ENCODE results near the gene CCNQ.

Gene CCNQ

GRCh38 chrX:153590961-153591956 lies 7.7 kb downstream of the CCNQ start:
- Mint-ChIP-seq H3K36me3 (peaks cover 31% of the 10 kb centered on the region), H3K4me3 (no peak overlapping the region), H3K4me1 (no peaks in the 10 kb centered on the region), H3K27me3 (no peaks in the 10 kb centered on the region), H3K27ac (no peak overlapping the region), H3K9me3 (no peaks in the 10 kb centered on the region)
- DNase-seq, result no peak
- CTCF ChIA-PET, result no interaction called here

- Mint-ChIP-seq H3K36me3 (peaks cover 28% of the 10 kb centered on the region), H3K4me1 (peaks cover 3% of the 10 kb centered on the region), H3K4me3 (no peak overlapping the region), H3K27ac (no peak overlapping the region), H3K9me3 (no peaks in the 10 kb centered on the region), H3K27me3 (no peaks in the 10 kb centered on the region)
- CTCF ChIA-PET, result no interaction called here
- DNase-seq, result no peak
Observed at GRCh38 chrX:153588782-153589446, 10.0 kb downstream of the CCNQ start.

- Mint-ChIP-seq H3K36me3 (peaks cover 29% of the 10 kb centered on the region), H3K9me3 (no peaks in the 10 kb centered on the region), H3K27ac (no peak overlapping the region), H3K27me3 (no peaks in the 10 kb centered on the region), H3K4me1 (peaks cover 10% of the 10 kb centered on the region), H3K4me3 (no peak overlapping the region)
- DNase-seq, result no peak
- CTCF ChIA-PET, result no interaction called here
Observed at GRCh38 chrX:153588021-153588781, 10.7 kb downstream of the CCNQ start.

GRCh38 chrX:153587342-153587741 lies 11.6 kb downstream of the CCNQ start:
- Mint-ChIP-seq H3K9me3 (no peaks in the 10 kb centered on the region), H3K36me3 (peaks cover 25% of the 10 kb centered on the region), H3K27ac (no peak overlapping the region), H3K4me3 (no peak overlapping the region), H3K27me3 (no peaks in the 10 kb centered on the region), H3K4me1 (peaks cover 19% of the 10 kb centered on the region)
- CTCF ChIA-PET, result interaction anchor here (1.0 kb wide), 1 partner anchor 48 kb away, joined by 3 read pairs; no protein-coding TSS in a partner anchor
- no peak for DNase-seq

GRCh38 chrX:153585827-153586226 lies 13.1 kb downstream of the CCNQ start:
- H3K4me3 Mint-ChIP-seq, result no peak overlapping the region
- no peaks in the 10 kb centered on the region for H3K9me3 Mint-ChIP-seq
- no peak overlapping the region for H3K27ac Mint-ChIP-seq
- CTCF ChIA-PET, result no interaction called here
- DNase-seq, result no peak
- H3K27me3 Mint-ChIP-seq, result no peaks in the 10 kb centered on the region
- H3K4me1 Mint-ChIP-seq, result peaks cover 22% of the 10 kb centered on the region
- peaks cover 25% of the 10 kb centered on the region for H3K36me3 Mint-ChIP-seq

GRCh38 chrX:153583433-153583832 lies 15.5 kb downstream of the CCNQ start:
- no peak for DNase-seq
- H3K27me3 Mint-ChIP-seq, result no peaks in the 10 kb centered on the region
- peaks cover 22% of the 10 kb centered on the region for H3K36me3 Mint-ChIP-seq
- no peak overlapping the region for H3K4me3 Mint-ChIP-seq
- no peak overlapping the region for H3K27ac Mint-ChIP-seq
- H3K4me1 Mint-ChIP-seq, result peaks cover 29% of the 10 kb centered on the region
- CTCF ChIA-PET, result no interaction called here
- H3K9me3 Mint-ChIP-seq, result no peaks in the 10 kb centered on the region

GRCh38 chrX:153582896-153583295 lies 16.0 kb downstream of the CCNQ start:
- Mint-ChIP-seq H3K36me3 (peaks cover 16% of the 10 kb centered on the region), H3K4me1 (peaks cover 29% of the 10 kb centered on the region), H3K27ac (peak overlapping the region; percentile 71), H3K9me3 (no peaks in the 10 kb centered on the region), H3K27me3 (no peaks in the 10 kb centered on the region), H3K4me3 (peak overlapping the region; percentile 47)
- CTCF ChIA-PET, result no interaction called here
- peak; percentile 76 for DNase-seq

GRCh38 chrX:153580700-153581386 lies 18.1 kb downstream of the CCNQ start:
- Mint-ChIP-seq H3K27ac (no peak overlapping the region), H3K36me3 (peaks cover 4% of the 10 kb centered on the region), H3K27me3 (no peaks in the 10 kb centered on the region), H3K4me3 (no peak overlapping the region), H3K9me3 (no peaks in the 10 kb centered on the region), H3K4me1 (peaks cover 29% of the 10 kb centered on the region)
- CTCF ChIA-PET, result no interaction called here
- peak; percentile 41 for DNase-seq

- no peak overlapping the region for H3K27ac Mint-ChIP-seq
- CTCF ChIA-PET, result interaction anchor here (1.1 kb wide), 1 partner anchor 24 kb away, joined by 3 read pairs; no protein-coding TSS in a partner anchor
- H3K4me3 Mint-ChIP-seq, result no peak overlapping the region
- no peak for DNase-seq
- H3K36me3 Mint-ChIP-seq, result peaks cover 3% of the 10 kb centered on the region
- H3K9me3 Mint-ChIP-seq, result no peaks in the 10 kb centered on the region
- no peaks in the 10 kb centered on the region for H3K27me3 Mint-ChIP-seq
- H3K4me1 Mint-ChIP-seq, result peaks cover 26% of the 10 kb centered on the region
Observed at GRCh38 chrX:153578889-153579288, 20.1 kb downstream of the CCNQ start.

- H3K9me3 Mint-ChIP-seq, result no peaks in the 10 kb centered on the region
- H3K27me3 Mint-ChIP-seq, result no peaks in the 10 kb centered on the region
- H3K4me1 Mint-ChIP-seq, result peaks cover 20% of the 10 kb centered on the region
- CTCF ChIA-PET, result interaction anchor here (1.1 kb wide), 1 partner anchor 24 kb away, joined by 3 read pairs; no protein-coding TSS in a partner anchor
- no peak for DNase-seq
- H3K27ac Mint-ChIP-seq, result no peak overlapping the region
- H3K36me3 Mint-ChIP-seq, result no peaks in the 10 kb centered on the region
- H3K4me3 Mint-ChIP-seq, result no peak overlapping the region
Observed at GRCh38 chrX:153578200-153578835, 20.6 kb downstream of the CCNQ start.

- no peaks in the 10 kb centered on the region for H3K36me3 Mint-ChIP-seq
- H3K4me3 Mint-ChIP-seq, result no peak overlapping the region
- CTCF ChIA-PET, result interaction anchor here (0.6 kb wide), 1 partner anchor 488 kb away, joined by 3 read pairs; no protein-coding TSS in a partner anchor
- H3K27ac Mint-ChIP-seq, result no peak overlapping the region
- DNase-seq, result no peak
- peaks cover 9% of the 10 kb centered on the region for H3K4me1 Mint-ChIP-seq
- H3K9me3 Mint-ChIP-seq, result no peaks in the 10 kb centered on the region
- no peaks in the 10 kb centered on the region for H3K27me3 Mint-ChIP-seq
Observed at GRCh38 chrX:153576961-153577360, 22.0 kb downstream of the CCNQ start.

GRCh38 chrX:153576239-153576870 lies 22.6 kb downstream of the CCNQ start:
- no peak for DNase-seq
- no peaks in the 10 kb centered on the region for H3K36me3 Mint-ChIP-seq
- peaks cover 11% of the 10 kb centered on the region for H3K4me1 Mint-ChIP-seq
- CTCF ChIA-PET, result no interaction called here
- no peak overlapping the region for H3K4me3 Mint-ChIP-seq
- no peaks in the 10 kb centered on the region for H3K27me3 Mint-ChIP-seq
- H3K27ac Mint-ChIP-seq, result no peak overlapping the region
- H3K9me3 Mint-ChIP-seq, result no peaks in the 10 kb centered on the region

GRCh38 chrX:153573984-153574383 lies 25.0 kb downstream of the CCNQ start:
- Mint-ChIP-seq H3K4me1 (peaks cover 6% of the 10 kb centered on the region), H3K36me3 (no peaks in the 10 kb centered on the region), H3K9me3 (no peaks in the 10 kb centered on the region), H3K27me3 (peaks cover 3% of the 10 kb centered on the region), H3K4me3 (no peak overlapping the region), H3K27ac (no peak overlapping the region)
- DNase-seq, result peak; percentile 27
- CTCF ChIA-PET, result interaction anchor here (1.3 kb wide), 1 partner anchor 35 kb away, joined by 3 read pairs; no protein-coding TSS in a partner anchor
